Adipocyte (in vitro differentiated cells): ENCODE results near the gene AGAP4.
"Not testable (repeated sequence)": the region's sequence is repeated elsewhere in the genome, so short reads cannot be mapped to it uniquely, and the experiment has no call there.

Experiments
- DNase-seq: peaks from one replicate; pipeline ENCODE4 v3.0.0-alpha.2; 2015; ENCODE audit warnings: low read depth
- H3K27me3 ChIP-seq: replicated peaks from 2 replicates; pipeline ENCODE4 v1.7.0; 2013; ENCODE audit warnings: mild to moderate bottlenecking, low read length, moderate library complexity; ENCODE audit not compliant: control insufficient read depth, insufficient read depth
- H3K36me3 ChIP-seq: 2 replicates; pipeline ENCODE4 v1.7.0; 2013; ENCODE audit warnings: low read length, mild to moderate bottlenecking, moderate library complexity; ENCODE audit not compliant: control insufficient read depth, insufficient read depth, severe bottlenecking
- H3K4me1 ChIP-seq: 2 replicates; pipeline ENCODE4 v1.7.0; 2013; ENCODE audit warnings: mild to moderate bottlenecking, low read length, moderate library complexity; ENCODE audit not compliant: control insufficient read depth, insufficient read depth
- H3K4me3 ChIP-seq: 2 replicates; pipeline ENCODE4 v1.7.0; 2013; ENCODE audit warnings: mild to moderate bottlenecking, low read length, moderate library complexity
- H3K9ac ChIP-seq: 2 replicates; pipeline ENCODE4 v1.7.0; 2013; ENCODE audit warnings: mild to moderate bottlenecking, low read length, moderate library complexity
- H3K9me3 ChIP-seq: 2 replicates; pipeline ENCODE4 v1.7.0; 2013; ENCODE audit warnings: mild to moderate bottlenecking, low read length, moderate library complexity; ENCODE audit not compliant: control insufficient read depth

Gene AGAP4

DNA sequence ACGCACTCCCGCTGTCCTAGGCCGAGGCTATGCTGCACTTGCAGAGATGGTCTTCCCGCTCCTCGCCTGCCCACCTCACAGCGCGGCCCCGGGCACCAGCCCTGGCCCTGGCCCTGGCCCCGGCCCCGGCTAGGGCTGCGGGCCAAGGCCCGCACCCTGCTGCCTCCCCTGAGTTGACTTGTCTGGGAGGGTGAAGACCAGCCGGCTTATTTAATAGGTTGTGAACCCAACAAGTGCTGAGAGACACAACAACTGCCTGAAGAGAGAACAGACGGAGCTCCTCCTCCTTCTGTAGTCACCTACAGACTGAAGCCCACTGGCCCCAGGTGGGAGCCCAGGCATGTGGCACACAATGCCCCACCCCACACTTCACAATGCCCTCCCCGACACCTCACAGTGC lies at the start of gene AGAP4:
TSS of gene AGAP4 (minus strand) at position 101 of the 400 bp plus-strand sequence. CDS start 153 bp downstream, outside the sequence.
- H3K9ac ChIP-seq, H3K36me3 ChIP-seq, H3K27me3 ChIP-seq, H3K4me3 ChIP-seq, H3K4me1 ChIP-seq, H3K9me3 ChIP-seq, DNase-seq: not testable (repeated sequence)

DNA sequence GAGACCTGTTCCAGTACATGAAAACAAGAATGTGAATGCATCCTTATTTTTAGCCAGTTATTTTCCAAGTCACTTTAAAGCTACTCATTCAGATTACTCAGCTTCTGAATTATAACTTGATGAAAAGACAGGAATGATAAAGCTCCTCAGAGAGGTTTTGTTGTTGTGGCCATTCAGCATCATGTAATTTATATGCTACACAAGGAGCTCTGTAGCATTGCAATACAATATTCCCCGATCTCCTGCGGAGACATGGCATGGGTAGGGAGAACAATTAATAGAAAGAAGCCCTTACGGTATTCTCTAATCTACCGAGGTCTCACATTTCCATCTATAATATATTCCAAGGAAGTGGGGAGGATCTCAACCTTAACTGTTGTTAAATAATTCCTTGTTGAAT lies 43.4 kb upstream of the AGAP4 start:
- H3K9me3 ChIP-seq, H3K4me1 ChIP-seq, H3K36me3 ChIP-seq, H3K4me3 ChIP-seq, H3K9ac ChIP-seq, H3K27me3 ChIP-seq, DNase-seq: not testable (repeated sequence)

DNA sequence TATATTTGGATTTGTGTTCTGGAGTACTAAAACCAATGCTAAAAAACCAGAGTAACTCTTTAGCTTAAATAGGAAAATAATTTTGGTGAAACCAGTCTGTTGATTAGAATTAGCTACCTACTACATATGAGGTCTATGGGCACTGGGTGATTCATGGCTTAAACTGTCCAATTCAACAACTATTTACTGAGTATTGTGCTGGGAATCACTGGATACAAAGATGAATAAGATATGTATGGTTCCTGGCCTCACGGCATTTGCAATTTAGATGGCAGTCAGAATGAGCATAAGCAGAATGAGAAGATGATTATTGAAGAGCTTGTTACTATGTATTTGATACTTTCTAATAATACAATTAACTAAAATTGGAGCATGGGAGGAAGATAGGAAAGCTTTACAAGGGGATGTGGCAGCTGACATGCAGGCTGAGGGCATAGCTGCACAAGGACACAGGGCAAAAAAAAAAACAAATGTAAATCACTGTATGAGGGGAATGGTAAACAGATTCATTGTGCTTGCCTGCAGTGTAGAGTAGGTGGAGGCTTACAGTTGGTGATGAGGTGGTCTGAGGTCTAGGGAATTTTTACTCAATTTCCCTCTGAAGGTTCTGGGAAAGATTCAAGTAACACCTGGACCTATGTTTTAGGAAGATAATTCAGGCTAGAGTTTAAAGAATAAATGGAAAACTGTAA lies 42.4 kb upstream of the AGAP4 start:
- H3K4me1 ChIP-seq, H3K36me3 ChIP-seq, H3K4me3 ChIP-seq, H3K27me3 ChIP-seq, DNase-seq, H3K9me3 ChIP-seq, H3K9ac ChIP-seq: not testable (repeated sequence)

DNA sequence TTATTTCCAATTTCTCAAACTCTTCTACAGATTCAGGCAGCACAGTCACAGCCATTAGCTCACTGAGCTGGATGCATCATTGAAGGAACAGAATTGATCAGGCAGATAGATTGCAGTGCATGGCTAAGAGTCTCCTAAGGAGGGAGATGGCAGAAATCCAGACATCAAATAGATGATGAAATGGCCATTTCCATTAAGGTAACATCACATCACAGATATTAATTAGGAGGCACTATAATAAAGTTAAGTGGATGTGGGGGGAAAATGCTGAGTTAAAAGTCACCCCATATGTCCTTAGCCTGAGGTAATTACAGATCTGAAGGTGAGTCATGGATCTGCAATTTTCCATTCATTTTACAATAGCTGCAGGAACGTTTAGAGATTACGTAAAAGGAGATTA lies 35.6 kb upstream of the AGAP4 start:
- not testable (repeated sequence) for H3K4me1 ChIP-seq, H3K9me3 ChIP-seq, H3K9ac ChIP-seq, H3K36me3 ChIP-seq, DNase-seq, H3K4me3 ChIP-seq, H3K27me3 ChIP-seq

DNA sequence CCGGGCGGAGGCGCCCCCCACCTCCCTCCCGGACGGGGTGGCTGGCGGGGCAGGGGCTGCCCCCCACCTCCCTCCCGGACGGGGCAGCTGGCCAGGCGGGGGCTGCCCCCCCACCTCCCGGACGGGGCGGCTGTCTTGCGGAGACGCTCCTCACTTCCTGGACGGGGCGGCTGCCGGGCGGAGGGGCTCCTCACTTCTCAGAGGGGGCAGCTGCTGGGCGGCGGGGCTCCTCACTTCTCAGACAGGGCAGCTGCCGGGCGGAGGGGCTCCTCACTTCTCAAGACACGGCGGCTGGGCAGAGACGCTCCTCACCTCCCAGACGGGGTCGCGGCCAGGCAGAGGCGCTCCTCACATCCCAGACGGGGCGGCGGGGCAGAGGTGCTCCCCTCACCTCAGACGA lies 18.1 kb upstream of the AGAP4 start:
- not testable (repeated sequence) for H3K4me1 ChIP-seq, H3K27me3 ChIP-seq, H3K4me3 ChIP-seq, H3K9me3 ChIP-seq, DNase-seq, H3K36me3 ChIP-seq, H3K9ac ChIP-seq

DNA sequence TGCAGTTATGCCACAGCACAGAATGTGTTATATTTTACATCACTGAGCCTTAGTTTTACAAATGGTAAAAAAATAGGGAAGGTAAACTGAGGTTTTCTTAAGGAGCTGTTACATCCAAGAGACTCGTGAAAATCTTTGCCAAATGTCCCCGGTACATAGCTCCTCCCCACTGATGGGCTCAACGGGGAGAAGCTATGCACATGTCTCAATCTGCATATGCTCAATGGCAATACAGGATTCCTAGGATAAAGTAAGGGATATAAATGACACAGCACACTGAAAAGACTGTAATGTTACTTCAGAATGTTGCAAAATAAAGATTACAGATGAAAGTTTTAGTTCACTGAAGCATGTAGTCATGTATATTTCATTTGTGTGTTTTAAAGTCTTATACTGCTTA lies 17.0 kb upstream of the AGAP4 start:
- not testable (repeated sequence) for H3K36me3 ChIP-seq, H3K4me3 ChIP-seq, H3K9ac ChIP-seq, H3K9me3 ChIP-seq, H3K4me1 ChIP-seq, H3K27me3 ChIP-seq, DNase-seq

DNA sequence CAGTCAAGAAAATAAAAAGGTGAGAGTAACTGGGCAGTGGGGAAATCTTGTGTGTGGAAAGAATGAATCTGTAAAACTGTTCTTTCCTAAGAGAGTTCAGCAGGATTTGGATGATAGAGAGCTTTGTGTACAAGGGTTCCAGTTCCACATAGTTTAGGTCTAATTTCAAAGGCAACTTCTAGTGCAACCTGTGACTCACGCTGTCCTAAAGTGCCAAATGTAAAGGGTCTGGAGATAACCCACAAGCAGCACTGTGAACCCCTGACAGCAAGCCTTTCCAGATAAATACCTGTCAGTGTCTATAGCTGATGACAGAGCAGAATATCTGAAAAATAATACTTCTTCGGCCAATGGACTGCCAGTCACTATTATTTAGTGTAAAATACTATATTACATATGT lies 16.3 kb upstream of the AGAP4 start:
- not testable (repeated sequence) for H3K36me3 ChIP-seq, H3K9me3 ChIP-seq, H3K9ac ChIP-seq, H3K4me3 ChIP-seq, H3K4me1 ChIP-seq, DNase-seq, H3K27me3 ChIP-seq

DNA sequence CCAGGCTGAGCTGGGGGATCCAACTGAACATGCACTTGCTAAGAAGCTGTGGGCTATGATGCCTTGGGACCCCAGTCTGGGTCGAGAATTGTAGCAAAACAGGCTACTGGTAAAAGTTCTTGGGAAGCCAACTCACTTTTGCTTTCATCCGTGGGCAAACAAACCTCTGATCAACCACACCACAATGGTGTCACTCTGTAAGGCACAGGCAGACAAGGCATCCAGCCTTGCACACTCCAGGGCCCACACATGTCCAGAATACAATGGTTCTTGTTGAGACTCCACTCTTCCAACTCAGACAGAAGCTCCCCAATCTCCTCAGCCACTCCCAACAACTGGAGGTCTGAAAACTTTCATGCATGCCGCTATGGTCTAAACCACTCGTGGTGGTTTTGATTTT lies 10.6 kb upstream of the AGAP4 start:
- not testable (repeated sequence) for H3K4me3 ChIP-seq, H3K9me3 ChIP-seq, H3K9ac ChIP-seq, H3K36me3 ChIP-seq, DNase-seq, H3K4me1 ChIP-seq, H3K27me3 ChIP-seq

DNA sequence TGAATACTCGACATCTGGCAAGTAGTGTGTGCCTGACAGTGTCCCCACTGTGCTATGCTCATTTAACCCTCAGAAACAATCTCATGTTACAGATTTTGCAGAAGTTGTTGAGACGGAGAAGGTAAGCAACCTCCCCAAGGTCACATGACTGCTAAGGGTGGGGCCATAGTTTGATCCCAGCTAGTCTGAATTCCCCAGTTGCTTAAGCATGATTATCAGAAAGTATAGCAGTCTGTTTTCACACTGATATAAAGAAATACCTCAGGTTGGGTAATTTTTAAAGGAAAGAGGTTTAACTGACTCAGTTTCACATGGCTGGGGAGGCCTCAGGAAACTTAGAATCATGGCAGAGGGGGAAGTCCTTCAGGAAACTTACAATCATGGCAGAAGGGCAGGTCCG lies 1.2 kb upstream of the AGAP4 start:
- not testable (repeated sequence) for H3K4me1 ChIP-seq, H3K9me3 ChIP-seq, H3K9ac ChIP-seq, H3K27me3 ChIP-seq, H3K36me3 ChIP-seq, H3K4me3 ChIP-seq, DNase-seq

DNA sequence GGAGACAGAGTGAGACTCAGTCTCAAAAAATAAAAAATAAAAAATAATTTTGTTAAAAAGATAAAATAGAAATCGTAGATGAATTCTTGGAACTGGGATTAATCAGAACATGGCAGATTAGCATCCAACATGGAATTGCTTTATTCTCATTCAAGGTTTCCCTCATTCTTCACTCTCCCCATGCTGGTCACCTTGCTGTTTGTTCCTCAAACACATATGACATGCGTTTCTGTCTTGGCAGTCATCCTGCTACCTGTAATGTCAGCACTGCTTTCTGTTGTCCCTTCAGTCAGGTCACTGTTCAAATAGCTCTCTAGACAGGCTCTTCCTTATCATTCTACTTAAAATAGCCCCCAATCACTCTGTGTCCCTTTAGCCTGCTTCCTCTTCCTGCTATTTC lies 24.4 kb downstream of the AGAP4 start:
- H3K36me3 ChIP-seq, H3K27me3 ChIP-seq, DNase-seq, H3K9me3 ChIP-seq, H3K4me3 ChIP-seq, H3K9ac ChIP-seq, H3K4me1 ChIP-seq: not testable (repeated sequence)

DNA sequence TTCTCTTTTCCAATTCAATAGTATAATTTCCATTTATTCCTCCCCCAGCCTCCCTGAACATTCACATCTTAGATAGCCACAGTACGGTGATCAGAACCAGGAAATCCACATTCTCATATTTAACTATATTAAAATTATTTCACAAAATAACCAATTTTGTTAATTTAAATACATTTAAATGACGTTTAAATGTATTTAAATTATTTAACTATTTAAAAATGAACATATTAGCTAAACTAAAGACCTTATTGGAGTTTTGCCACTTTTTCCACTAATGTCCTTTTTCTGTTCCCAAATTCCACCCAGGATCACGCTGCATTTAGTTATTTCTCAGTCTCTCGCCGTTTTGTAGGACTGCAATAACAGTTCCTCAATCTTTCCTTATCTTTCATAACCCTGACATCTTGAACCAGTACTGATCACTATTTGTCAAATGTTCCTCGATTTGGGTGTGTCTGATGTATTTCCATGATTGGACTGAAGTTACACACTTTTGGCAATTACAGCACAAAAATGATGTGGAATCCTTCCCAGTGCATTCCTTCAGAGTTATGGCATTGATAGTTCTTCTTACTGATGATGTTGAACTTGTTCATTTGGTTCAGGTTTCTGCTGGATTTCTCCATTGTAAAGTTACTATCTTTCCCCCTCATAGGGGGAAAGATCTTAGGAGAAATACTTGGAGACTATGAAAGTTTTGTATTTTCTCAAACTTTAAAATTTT lies 27.0 kb downstream of the AGAP4 start:
- not testable (repeated sequence) for H3K27me3 ChIP-seq

DNA sequence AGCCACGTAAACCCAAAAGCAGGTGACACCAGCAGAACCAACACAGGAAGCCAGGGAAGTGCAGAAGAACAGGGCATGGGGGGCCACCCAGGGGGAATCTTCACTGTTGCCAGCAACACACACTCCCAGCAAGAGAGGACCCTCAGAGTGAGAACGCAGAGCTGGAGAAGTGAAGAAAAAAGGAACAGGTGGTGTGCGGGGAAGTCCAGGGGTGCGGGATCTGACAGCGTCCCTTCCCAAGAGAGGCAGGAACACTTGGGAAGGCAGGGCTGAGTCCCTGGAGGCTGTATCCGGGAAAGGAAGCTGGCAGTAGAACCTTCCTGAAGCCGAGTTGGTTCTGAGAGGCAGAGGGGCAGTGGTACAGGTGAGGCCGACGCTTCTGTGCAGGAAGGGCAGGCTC lies 27.7 kb downstream of the AGAP4 start:
- H3K9me3 ChIP-seq: peaks cover 12% of the 10 kb centered on the region
- no peak for DNase-seq
- H3K4me3 ChIP-seq: no peak overlapping the region
- no peaks in the 10 kb centered on the region for H3K27me3 ChIP-seq
- H3K4me1 ChIP-seq: no peaks in the 10 kb centered on the region
- no peak overlapping the region for H3K9ac ChIP-seq
- H3K36me3 ChIP-seq: no peaks in the 10 kb centered on the region

More for the DNA sequence above, 27.0 kb downstream of the AGAP4 start:
- not testable (repeated sequence) for H3K4me3 ChIP-seq, H3K36me3 ChIP-seq, H3K9ac ChIP-seq, H3K4me1 ChIP-seq, DNase-seq
- H3K9me3 ChIP-seq: peaks cover 12% of the 10 kb centered on the region
